Astrocyte of the cerebellum (primary cell): ENCODE data around the gene CRTC3.

Experiments used
- DNase-seq: peaks from one replicate; pipeline ENCODE4 v3.0.0-alpha.2; 2011; ENCODE audit warnings: low read depth
- H3K4me3 ChIP-seq: 2 replicates; pipeline ENCODE4 v1.5.1; 2011; ENCODE audit warnings: mild to moderate bottlenecking, low read depth, low read length, moderate library complexity
- in situ Hi-C: cut with HindIII; loops from 2 replicates; pipeline ENCODE4 v1.10.0; 2017; ENCODE audit warnings: low sequenced_read_pairs
- TF ChIP-seq, protein P1 (sequence below): IDR thresholded peaks from 2 replicates; pipeline ENCODE4 v1.5.1; 2012; ENCODE audit warnings: low read length, low read depth, moderate library complexity, mild to moderate bottlenecking; ENCODE audit errors: missing control alignments

CRTC3 gene

GRCh38 chr15:90599116-90599515 is 69.4 kb downstream of the CRTC3 start:
- TF ChIP-seq, protein P1, sequence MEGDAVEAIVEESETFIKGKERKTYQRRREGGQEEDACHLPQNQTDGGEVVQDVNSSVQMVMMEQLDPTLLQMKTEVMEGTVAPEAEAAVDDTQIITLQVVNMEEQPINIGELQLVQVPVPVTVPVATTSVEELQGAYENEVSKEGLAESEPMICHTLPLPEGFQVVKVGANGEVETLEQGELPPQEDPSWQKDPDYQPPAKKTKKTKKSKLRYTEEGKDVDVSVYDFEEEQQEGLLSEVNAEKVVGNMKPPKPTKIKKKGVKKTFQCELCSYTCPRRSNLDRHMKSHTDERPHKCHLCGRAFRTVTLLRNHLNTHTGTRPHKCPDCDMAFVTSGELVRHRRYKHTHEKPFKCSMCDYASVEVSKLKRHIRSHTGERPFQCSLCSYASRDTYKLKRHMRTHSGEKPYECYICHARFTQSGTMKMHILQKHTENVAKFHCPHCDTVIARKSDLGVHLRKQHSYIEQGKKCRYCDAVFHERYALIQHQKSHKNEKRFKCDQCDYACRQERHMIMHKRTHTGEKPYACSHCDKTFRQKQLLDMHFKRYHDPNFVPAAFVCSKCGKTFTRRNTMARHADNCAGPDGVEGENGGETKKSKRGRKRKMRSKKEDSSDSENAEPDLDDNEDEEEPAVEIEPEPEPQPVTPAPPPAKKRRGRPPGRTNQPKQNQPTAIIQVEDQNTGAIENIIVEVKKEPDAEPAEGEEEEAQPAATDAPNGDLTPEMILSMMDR = no peak
- DNase-seq = no peak
- H3K4me3 ChIP-seq = no peak overlapping the region
- in situ Hi-C loops = no loop called here

- TF ChIP-seq, protein P1 = no peak
- DNase-seq = no peak
- in situ Hi-C loops = no loop called here
- H3K4me3 ChIP-seq = no peak overlapping the region
Measured at GRCh38 chr15:90599644-90600043, 69.9 kb downstream of the CRTC3 start.

DNA sequence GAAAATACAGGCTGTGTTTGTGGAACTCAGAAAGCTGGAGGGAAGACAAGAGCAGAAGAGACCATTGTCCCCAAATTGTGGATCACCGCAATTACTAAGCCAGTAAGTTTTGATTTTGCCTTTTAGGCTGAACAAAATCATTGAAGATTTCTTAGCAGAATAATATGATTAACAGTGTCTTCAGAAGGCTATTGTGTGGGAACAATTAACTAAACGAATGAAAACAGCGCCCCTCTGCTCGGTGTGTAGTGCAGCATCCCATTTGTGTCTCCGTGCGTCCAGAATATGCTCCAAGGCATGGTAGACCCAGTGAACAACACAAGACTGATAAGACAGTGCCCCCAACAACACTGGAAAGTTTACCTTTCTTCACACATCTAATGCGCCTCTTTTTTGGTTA is 71.2 kb downstream of the CRTC3 start:
- TF ChIP-seq, protein P1 = no peak
- in situ Hi-C loops = no loop called here
- H3K4me3 ChIP-seq = no peak overlapping the region
- DNase-seq = no peak

DNA sequence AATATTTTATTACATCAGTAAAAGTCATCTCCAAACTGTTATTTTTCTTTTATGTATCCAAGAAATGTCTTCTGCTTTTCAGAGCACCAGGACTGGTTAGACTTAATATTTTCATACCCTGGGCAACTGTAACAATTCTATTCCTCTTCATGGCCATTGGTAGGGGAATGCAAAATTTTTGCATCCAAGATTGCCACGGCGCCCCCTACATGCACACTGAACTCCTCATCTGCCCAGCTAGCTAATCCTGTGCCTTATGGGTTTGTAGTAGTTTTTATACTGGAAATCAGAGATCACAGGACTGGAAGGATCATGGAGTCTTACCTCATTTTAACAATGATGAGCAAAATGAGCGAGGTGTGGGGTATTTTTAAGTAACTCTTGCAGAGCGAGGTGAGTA is 74.2 kb downstream of the CRTC3 start:
- DNase-seq = no peak
- H3K4me3 ChIP-seq = no peak overlapping the region
- TF ChIP-seq, protein P1 = peak; percentile 37
- in situ Hi-C loops = no loop called here

GRCh38 chr15:90606641-90607040 is 76.9 kb downstream of the CRTC3 start:
- in situ Hi-C loops = no loop called here
- H3K4me3 ChIP-seq = no peak overlapping the region
- no peak for DNase-seq
- TF ChIP-seq, protein P1 = no peak

DNA sequence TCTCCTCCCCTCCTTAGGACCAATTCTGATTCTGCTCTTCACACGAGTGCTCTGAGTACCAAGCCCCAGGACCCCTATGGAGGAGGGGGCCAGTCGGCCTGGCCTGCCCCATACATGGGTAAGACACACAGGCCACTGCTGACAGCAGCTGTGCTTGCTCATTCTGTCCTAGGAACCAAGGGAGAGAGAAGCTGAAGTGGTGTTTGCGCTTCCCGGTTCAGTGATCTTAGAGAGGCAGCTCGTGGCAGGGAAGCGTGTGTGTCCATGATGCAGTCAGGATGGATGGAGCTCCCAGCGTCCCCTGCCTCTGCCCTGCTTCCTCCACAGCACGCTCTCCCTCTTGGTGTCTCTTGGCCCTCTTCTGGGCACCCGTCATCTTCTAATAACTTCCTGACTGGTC is 77.6 kb downstream of the CRTC3 start:
- TF ChIP-seq, protein P1 = no peak
- no peak for DNase-seq
- H3K4me3 ChIP-seq = no peak overlapping the region
- in situ Hi-C loops = no loop called here
